Skin of body (tissue), 2 donors: ENCODE measurements around the gene LRRC31. TPM values are rescaled to one million over a fixed set of nuclear protein-coding genes. Genes with fewer than 3 reads are reported as not detected.

ENCODE experiments used
- DNase-seq: peaks from one replicate; lab custom pipeline; 2025; lab: John Stamatoyannopoulos, UW
- total RNA-seq: library from RNA; depleted of rRNA; stranded (reverse); fragments of >200 nt; gene quantifications from one replicate; pipeline ENCODE4 v1.2.3, GENCODE V29; 2014

LRRC31 gene
- total RNA-seq, 1 donor from 2014 or later, result not detected

DNA sequence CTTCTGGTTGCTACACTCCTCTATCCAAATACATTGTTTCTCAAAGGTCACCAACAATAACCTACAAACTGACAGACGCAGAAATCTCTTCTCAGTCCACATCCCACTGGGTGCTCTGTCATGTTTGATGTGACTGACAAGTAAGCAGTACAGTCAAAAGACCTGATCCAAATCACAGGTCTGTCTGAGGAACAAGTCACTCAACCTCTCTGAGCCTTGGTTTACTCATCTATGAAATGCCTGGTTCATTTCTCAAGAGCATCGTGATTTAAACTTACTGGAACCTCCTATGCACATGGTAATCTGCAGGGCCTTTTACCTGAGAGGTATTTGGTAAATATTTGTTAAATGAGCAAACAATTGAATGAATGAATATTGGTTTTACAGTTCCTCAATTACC is 5.5 kb downstream of the LRRC31 start:
- DNase-seq, result no peak

DNA sequence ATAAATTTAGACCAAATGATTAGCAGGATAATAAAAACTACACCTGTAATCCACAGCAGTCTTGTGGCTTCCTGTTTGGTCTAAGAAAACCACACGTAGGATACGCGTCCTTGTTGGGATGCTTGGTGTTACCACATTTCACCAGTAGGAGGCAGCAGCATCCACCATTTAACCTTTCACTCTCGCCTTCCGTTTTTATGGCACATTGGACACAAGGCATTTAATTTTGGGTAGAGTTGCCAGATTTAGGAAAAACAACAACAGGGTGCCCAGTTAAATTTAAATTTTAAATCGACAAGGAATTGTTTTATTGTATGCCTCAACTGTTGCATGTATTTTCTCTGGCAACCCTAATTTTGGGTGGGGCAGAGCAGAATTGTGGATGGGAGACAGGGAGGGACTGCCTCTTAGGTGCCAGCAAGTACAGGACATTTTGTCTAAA is 6.3 kb downstream of the LRRC31 start:
- peak; percentile 16 for DNase-seq

DNA sequence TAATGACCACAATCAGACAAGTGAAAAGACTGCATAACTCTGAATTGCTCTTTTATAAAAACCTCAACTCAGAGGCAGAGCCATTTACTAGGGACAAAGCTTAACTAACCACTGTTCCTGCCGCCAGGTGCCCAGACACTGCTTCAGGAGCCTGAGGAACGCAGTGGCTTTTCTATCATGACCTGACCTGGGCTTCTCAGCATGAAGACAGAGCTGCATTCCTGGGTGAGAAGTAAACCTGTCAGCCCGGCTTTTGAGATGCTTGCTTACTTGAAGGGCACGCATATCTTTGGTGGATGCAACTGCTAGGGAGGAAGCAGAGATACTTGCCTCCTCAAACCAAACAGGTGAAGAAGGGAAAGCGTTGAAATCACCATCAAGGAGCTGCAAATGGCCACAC is 7.9 kb downstream of the LRRC31 start:
- no peak for DNase-seq

DNA sequence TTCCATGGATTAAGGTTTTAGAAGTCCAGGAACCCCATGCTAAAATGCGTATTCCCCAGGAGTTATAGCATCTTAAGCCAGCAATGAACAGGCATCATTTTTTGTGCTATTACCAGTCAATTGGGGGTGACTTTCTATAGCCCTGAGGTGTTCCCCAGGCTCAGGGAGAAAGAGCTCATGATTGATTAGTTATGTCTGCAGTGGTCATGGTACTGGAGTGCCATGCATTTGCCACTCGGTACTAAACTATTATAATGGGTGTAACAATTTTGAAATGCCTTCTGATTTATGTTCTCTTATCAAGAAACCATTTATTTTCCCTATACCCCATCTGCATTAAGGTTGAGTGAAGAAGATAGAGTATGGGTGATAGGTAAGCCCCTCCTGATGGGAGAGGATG is 11.9 kb downstream of the LRRC31 start:
- DNase-seq, result no peak

DNA sequence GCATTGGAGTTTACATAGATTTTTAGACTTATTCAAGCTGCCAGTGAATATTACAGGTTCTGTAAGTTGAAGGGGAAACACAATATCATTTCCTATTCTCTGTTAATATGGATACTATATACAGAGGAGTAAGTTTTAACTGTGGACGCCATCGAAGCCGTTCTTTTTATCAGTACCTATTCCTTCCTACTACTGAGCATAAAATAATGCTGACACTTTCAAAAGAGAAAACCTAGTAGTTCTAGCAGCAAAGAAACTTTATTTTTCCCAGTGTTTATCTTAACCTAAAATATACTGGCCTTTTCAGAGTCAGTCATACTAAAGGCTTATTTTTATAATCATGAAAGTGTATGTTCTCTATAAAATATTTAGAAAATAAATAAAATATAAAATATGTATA is 14.2 kb downstream of the LRRC31 start:
- DNase-seq, result no peak

DNA sequence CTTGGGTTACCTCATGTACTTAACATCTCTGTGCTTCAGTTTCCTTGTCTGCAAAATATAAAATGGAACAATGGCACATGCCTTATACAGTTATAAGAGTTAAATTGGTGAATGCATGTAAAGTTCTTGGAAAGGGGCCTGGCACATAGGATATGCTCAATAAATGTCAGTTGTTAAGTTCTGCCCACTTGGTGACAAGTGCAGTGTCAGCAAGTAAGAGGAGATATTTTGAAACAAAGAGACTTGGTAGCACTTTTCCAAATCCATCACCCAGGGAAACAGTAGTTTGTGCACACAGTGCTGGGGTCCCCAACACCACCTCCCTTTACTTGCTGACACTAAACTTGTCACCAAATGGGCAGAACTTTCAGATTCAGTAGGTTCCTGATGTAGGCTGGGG is 19.1 kb downstream of the LRRC31 start:
- DNase-seq, result no peak

DNA sequence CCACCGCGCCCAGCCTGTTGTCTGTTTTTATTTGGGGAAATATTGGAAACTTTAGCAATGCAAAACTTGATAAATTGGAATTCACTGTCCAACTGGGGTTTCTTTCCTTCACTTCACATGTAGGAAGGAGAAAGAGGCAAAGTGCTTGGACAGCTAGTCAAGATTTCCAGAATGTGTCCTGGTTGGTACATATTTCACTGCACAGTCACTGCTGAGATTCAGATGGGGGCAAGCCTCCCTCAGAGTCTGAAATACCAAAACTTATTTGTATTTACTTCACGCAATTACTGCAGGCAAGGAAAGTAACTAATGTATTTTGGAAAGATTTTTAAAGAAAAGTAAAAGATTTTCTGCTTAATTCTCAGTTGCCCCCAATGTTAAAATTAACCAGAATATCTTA is 21.0 kb downstream of the LRRC31 start:
- DNase-seq, result no peak

DNA sequence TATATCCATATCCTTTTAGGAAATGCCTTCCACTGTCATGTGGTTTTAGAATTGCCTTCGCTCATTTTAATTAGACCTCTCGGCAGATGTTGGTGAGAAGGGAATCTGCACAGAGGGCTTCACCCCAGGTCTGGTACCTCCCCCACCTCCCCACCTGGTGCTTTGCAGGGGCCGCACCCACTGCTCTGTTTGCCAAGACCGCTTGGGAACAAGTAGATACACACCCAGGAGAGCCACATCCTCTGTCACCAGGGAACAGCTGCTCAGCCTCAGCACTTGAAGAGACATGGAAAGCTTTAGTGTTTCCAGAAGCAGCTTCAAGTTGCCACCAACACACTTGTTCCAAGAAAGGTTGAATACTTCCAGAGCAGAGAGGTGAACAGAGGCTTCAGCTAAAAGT is 21.8 kb downstream of the LRRC31 start:
- DNase-seq, result no peak

DNA sequence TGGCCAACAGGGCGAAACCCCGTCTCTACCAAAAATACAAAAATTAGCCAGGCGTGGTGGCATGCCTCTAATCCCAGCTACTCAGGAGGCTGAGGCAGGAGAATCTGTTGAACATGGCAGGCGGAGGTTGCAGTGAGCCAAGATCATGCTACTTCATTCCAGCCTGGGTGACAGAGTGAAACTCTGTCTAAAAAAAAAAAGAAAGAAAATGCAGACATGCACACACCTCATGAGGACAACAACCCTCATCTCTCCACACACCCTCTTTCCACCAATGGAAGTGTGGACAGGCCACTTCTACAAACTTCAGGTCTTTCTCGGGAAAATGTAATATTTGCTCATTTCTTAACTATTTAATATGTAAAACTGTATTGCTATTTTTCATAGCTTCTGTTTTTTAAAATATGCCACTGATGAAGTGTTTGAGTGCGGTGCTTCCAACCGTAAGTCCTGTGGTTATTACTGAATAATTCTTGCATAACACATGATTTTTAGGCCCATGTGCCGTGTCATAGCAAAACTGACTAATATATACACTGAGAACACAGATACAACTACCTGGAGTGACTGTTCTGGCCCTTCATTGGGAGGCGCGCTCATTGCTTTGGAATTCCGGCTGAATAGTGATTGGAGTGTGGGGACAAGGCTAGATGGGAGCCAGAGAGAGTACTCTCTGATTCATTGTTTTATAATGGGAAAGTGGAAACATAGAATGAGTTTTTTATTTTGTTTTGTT is 23.1 kb downstream of the LRRC31 start:
- no peak for DNase-seq

DNA sequence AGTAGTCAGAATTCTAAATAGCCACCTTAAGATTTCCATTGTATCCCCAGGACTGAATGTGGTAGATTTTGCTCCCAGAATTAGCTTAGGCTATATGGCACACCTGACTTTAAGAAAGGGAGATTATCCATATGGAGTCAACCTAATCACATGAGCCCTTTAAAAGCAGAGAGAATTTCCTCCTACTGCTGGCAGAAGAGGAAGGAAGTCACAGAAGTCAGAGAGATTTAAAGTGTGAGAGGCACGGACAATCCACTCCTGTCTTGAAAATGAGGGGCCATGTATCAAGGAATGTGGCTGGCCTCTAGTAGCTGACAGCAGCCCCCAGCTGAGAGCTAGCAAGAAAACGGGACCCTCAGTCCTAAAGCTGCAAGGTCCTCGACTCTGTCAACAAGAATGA is 26.8 kb downstream of the LRRC31 start:
- DNase-seq, result no peak

DNA sequence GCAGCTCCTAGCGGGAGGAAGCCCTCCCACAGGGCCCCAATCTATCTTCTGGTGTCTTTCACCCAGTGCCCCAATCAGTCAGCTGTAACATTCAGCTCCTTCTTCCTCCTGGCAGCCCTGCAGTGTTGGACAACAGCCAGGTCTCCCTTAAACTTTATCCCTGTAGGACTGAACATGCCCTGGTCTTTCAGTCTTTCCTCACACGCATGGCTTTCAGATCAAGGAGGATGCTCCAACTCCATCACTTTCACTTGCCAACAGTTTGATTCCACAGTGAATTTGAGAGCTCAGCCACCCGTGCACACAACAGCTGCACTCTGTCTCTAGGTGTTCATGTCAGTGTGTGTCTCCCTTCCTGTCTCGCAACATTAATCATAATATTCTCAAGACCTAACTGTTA is 28.6 kb downstream of the LRRC31 start:
- no peak for DNase-seq

DNA sequence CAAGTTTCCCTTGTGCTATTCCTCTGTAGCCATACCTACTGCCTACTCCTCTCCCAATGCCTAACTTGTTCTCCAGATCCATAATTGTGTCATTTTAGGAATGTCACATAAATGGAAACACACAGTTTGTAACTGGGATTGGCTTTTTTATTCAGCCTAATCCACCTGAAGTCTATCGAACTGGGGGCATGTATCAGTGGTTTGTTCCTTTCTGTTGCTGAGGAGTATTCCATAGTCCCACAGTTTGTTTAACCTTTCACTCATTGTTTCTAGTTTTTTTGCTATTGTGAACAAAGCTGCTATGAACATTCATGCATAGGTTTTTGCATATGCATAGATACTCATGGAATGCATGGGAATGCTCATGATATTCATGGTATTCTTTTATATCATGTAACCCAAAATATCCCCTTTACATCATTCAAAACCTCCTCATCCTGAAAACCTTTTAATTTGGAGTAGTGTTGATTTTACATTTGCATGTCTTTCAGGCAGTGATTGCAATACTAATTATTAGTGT is 31.2 kb downstream of the LRRC31 start:
- DNase-seq, result no peak

DNA sequence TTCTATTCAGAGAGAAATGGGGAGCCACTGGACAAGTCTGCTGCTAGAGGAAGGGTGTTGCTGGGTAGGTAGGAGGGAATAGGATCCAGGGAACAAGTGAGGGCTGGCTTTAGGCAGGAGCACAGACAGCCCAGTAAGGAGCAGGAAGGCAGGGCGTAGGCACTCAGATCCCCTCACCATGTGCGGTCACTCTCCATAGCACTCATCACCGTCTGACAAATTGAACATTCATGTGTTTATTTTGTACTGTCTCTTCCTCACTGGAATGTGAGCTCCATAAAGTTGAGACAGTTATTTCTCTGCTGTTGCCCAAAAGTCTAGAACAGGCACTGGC is 32.8 kb downstream of the LRRC31 start:
- DNase-seq, result no peak

DNA sequence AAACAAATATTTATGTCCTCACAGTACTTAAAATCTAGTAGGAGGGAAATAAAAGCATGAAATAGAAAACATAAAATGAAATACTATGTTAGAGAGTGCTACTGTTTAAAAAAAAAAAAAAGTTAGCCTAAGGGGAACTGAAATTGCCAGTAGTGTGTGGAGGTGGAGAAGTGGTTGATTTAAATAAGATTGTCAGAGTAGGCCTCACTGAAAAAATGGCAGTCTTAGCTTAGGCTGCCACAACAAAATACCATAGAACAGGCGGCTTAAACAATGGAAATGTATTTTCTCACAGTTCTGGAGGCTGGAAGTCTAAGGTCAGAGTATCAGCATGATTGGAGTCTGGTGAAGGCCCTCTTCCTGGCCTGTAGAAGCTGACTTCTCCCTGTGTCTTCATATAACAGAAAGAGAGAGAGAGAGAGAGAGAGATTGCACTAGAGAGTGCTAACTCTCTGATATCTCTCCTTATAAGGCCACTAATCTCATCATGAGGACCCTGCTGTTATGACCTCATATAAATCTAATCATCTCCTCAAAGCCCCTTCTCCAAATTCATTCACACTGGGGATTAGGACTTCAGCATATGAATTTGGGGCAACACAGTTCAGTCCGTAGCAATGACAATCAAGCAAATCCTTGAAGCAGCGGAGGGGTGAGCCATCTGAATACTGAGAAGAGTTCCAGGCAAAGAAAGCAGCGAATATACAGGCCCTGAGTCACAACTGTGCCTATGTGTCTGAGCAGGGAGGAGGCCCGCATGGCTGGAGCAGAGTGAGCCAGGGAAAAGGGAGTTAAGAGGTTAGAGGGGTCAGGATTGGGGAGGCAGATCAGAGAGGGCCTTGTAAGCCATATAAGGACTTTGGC is 33.4 kb downstream of the LRRC31 start:
- no peak for DNase-seq

DNA sequence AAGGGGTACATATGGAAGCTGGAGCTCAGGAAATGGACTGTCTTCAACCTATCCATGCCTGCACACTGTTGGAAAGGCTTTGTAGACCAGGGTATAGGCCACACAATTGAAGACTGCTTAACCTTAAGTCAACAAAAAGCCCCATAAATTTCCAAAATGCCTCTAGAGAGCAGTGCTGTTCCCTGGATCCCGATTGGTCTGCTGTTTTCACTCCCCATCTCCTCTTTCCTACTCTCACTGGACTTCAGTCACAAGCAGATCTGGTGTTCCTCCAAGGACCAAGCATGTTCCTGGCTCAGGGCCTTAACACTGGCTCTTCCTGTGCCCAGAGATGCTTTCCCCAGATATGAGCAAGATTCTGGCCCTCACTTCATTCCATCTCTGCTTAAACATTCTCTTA is 34.2 kb downstream of the LRRC31 start:
- no peak for DNase-seq

DNA sequence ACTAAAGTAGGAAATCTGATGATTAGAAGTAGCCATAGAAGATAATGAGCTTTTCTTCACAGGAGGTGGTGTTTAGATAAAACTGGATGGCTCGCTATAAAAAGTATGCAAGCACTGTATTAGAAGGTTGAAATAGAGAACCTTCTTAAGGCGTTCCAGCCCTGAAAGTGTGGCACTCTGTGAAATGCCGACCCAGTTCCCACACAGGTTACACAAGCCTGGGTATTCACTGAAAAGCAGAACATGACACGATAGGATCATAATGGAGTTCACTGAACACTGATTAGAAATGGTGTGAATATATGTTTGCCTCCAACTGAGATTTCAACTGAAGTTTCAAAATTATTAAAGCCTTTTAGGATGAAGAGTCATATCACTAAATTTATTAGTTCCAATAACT is 42.0 kb downstream of the LRRC31 start:
- no peak for DNase-seq

DNA sequence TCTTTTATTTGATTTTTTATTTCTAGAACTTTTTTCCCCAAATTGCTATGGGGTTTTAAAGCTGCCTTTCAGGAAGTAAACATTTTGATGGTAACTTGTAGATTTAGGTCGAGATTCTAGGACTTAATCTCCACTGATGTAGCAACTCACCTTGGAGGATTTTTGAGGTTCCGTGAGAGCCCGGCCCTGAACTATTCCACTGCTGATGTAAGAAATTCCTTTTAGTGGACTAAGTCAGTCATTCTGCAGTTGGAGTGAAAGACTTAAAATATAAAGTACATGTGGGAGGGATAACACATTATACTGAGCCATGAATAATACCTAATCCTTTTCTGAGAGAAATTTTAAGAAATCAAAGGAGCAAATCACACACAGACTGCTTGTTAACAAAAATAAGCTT is 44.4 kb downstream of the LRRC31 start:
- DNase-seq, result no peak

DNA sequence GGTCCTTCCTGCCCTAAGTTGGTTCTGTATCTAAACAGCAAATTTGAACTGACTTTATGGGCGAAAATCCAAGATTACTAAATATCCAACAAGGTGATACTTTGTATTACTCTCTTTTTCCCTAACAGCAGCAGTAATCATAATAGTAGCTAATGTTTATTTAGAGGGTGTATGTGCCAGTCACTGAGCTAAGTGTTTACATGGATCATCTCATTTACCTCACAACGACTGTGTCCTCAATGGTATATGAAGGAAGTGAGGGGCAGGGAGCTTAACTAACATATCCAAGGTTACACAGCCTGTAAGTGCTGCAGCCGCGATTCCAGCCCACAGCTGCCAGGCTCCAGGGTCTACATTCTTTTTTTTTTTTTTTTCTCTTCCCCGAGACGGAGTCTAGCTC is 46.8 kb downstream of the LRRC31 start:
- no peak for DNase-seq

DNA sequence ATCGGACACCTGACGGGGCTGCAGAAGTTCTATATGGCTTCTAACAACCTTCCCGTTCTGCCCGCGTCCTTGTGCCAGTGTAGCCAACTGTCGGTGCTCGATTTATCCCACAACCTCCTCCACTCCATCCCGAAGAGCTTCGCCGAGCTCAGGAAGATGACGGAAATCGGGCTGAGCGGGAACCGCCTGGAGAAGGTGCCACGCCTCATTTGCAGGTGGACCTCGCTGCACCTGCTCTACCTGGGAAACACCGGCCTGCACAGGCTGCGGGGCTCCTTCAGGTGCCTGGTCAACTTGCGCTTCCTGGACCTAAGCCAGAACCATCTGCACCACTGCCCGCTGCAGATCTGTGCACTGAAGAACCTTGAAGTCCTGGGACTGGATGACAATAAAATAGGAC is 47.2 kb downstream of the LRRC31 start:
- DNase-seq, result no peak

DNA sequence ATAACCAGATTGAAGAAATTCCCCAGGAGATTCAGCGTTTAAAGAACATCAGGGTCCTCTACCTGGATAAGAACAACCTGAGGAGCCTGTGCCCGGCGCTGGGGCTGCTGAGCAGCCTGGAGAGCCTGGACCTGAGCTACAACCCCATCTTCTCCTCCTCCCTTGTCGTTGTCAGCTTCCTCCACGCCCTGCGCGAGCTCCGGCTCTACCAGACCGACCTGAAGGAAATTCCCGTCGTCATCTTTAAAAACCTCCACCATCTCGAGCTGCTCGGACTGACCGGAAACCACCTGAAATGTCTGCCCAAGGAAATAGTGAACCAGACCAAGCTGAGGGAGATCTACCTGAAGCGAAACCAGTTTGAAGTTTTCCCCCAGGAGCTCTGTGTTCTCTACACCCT is 47.6 kb downstream of the LRRC31 start:
- DNase-seq, result no peak

DNA sequence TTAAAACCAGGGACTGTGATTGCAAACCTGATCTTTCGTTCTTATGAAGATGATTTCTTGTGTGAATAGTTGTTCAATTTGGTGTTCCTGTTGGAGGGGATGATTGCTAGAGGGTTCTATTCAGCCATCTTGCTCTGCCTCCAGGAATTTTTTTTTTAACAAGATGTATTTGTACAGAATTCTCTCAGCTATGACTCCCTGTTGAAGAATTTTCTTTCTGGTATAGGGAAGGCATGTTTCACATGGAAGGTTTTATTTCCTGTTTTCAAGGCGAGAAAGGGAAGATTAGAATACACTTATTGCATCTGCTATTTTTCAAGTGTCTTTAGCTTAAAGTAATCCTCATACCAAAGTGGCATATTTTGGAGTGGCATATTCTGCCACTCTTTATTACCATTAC is 51.4 kb downstream of the LRRC31 start:
- no peak for DNase-seq

DNA sequence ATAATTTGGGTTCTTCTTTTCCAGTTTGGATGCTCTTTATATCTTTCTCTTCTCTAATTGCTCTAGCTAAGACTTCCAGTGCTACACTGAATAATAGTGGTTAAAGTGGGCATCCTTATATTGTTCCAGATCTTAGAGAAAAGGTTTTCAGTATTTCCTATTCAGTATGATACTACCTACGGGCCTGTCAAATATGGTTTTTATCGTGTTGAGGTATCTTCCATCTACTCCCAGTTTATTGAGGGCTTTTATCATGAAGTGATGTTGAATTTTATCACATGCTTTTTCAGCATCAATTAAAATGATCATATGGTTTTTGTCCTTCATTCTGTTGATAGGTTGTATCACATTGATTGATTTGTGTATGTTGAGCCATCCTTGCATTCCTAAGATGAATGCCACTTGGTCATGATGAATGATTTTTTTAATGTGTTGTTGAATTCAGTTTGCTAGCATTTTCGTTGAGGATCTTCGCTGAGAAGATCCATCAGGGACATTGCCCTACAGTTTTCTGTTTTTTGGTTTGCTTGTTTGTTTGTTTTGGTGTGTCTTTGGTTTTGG is 54.1 kb downstream of the LRRC31 start:
- DNase-seq, result no peak
